Fibroblast of pulmonary artery (primary cell): ENCODE data around the gene NUDT22.

ENCODE experiments used
- DNase-seq: peaks from one replicate; pipeline ENCODE4 v3.0.0-alpha.2; 2010; ENCODE audit warnings: low read depth
- H3K4me3 ChIP-seq: replicated peaks from 2 replicates; pipeline ENCODE4 v1.5.1; 2011; ENCODE audit warnings: low read depth, mild to moderate bottlenecking, control low read depth, low read length, moderate library complexity
- TF ChIP-seq, protein P1 (sequence below): IDR thresholded peaks from 2 replicates; pipeline ENCODE4 v1.5.1; 2011; ENCODE audit warnings: mild to moderate bottlenecking, control low read depth, low read length, inconsistent platforms; ENCODE audit errors: missing control alignments

Gene NUDT22

DNA sequence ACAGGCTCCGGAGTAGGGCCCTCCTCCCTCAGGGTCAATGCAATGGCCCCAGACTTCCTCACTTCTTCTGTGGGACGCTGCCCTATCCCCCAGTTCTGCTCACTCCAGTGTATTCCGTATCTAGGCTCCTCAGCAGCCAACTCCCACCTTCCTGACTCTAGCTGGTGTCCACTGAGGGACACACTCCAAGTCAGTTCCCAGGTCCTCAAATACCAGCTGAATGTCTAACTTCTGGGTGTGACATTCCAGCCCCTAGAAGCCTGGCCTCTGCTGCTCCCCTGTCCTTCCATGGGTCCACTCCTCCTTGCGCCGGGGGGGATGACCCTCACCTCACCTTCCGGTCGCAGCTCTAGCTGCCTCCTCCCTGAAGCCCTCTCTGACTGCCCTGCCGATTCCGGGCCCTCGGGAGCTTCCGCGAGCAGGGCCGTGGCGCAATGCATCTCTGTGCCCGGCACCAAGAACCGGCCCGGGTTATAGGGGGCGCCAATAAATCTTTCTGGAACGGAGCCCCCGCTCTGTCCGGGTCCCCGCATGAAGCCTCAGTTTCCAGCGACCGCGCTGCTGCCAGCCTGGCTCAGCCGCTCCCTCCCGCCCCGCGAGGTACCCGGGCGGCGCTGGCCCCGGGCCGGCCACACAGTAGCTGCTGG is 42.9 kb downstream of the NUDT22 start:
- TF ChIP-seq, protein P1, sequence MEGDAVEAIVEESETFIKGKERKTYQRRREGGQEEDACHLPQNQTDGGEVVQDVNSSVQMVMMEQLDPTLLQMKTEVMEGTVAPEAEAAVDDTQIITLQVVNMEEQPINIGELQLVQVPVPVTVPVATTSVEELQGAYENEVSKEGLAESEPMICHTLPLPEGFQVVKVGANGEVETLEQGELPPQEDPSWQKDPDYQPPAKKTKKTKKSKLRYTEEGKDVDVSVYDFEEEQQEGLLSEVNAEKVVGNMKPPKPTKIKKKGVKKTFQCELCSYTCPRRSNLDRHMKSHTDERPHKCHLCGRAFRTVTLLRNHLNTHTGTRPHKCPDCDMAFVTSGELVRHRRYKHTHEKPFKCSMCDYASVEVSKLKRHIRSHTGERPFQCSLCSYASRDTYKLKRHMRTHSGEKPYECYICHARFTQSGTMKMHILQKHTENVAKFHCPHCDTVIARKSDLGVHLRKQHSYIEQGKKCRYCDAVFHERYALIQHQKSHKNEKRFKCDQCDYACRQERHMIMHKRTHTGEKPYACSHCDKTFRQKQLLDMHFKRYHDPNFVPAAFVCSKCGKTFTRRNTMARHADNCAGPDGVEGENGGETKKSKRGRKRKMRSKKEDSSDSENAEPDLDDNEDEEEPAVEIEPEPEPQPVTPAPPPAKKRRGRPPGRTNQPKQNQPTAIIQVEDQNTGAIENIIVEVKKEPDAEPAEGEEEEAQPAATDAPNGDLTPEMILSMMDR: no peak
- H3K4me3 ChIP-seq: peak overlapping the region; percentile 67
- DNase-seq: no peak

DNA sequence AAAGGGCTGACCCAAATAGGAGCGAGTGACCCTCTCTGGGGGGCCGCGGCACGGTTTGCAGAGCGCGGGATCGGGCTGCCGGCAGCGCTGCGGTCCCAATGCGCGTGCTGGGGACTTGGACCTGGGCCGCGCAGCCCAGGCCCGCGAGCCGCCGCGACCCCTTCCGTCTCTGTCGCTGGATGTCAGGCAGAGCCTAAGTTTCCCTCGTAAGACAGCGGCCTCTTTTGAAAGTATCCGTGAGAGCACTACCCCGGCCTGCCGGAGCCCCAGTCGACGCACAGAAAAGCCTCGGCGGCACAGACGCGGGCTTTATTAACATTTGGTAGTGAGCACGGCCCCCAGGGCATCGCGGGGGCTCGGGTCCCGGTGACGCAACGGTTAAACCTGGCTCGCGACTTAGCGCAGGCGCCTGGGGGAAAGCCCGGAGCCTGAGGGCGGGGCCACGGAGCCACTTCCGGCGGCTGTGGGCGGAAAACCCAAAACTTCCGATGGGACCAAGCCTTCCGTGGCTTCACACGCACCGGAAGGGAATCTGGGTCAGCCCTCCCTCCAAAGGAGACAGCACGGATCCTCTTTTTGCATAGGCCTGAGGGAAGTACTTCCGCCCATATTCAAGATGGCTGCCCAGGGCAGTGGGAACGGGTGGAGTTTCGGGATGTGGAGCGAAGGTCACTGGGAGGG is 43.6 kb downstream of the NUDT22 start:
- peak; percentile 100 for DNase-seq
- TF ChIP-seq, protein P1: no peak
- H3K4me3 ChIP-seq: peak overlapping the region; percentile 84

DNA sequence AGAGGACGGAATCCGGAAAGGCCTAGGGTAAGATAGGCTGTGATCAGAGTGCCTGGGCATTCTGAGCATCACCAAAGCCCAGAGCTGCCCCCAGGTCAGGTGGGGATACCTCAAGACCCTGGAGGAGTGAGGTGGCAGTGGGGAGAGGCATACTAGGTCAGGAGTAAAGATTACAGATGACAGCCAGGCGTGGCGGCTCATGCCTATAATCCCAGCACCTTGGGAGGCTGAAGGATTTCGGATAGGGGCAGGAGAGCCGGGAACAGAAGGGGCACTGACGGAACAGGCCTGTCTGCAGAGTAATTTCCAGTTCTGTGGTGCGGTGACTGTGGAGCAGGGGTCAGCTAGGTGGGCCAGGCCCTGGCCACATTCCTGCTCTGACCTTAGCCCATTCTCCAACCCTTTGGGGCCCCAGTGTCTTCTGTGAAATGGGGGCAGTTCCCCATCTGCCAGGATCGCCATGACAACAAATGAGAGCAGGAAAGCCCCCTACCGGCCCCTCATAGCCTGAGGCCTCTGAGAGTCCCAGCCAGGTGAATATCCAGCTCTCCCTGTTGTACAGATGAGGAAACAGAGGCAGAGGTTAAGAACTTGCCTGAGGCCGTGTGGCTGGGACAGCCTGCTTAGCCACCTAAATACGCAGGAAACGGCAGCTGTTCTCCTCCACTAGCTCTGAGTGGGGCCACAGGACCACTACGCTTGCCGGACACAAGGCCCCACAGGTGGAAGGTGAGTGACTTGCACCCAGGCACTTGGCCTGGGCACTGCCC is 49.1 kb downstream of the NUDT22 start:
- no peak for DNase-seq
- H3K4me3 ChIP-seq: no peak overlapping the region
- TF ChIP-seq, protein P1: no peak

DNA sequence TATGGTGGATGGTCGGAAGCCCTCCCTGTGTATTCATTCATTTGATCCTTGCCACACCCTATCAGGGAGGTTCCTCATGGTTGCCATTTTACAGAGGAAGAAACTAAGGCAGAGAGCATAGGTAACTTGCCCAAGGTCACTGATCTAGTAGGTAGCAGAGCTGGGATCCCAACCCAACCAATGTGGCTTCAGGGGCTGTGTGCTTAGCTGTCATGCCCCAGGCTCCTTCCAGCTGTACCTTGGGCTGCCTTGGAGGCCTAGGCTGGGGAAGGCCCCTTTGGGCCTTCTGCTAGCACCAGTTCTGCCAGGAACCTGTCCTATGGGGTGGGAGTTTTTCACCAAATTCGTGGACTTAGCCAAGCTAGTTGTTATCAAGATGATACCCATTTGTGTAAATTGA is 49.8 kb downstream of the NUDT22 start:
- TF ChIP-seq, protein P1: no peak
- no peak overlapping the region for H3K4me3 ChIP-seq
- DNase-seq: no peak

DNA sequence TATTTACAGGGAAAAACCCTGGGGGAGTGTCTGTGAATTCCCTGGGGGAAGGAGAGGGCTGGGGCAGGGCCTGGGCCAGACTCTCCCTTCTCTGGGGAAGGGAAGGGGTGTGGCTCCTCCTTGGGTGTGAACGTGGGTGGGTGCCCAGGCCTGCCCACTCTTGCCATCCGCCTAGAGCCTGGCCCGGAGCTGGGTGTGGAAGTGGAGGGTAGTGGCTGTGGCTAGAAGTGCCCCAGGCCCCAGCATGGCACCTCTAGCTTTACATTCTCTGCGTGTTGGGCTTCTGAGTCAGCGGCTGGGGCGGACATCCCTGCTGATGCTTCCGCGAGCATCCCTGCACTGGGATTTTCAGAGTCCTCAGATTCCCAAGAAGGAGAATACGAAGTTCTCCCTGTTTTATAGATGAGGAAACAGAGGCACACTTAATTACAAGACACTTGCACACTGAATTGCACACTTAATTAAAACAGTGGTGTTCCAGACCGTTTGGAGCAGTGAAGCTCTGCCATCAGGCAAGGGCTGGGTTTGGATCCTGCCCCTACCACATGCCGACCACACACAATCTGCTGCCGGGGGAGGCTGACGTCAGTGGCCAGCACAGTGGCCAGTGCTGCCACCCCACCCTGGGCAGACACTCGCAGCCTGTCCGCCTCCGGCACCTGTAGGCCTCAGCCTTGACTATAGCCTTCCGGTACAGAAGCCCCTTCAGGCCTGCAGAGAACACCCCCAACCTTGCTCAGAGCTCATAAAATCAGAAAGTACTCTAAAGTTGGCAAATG is 50.8 kb downstream of the NUDT22 start:
- TF ChIP-seq, protein P1: no peak
- no peak overlapping the region for H3K4me3 ChIP-seq
- DNase-seq: no peak

DNA sequence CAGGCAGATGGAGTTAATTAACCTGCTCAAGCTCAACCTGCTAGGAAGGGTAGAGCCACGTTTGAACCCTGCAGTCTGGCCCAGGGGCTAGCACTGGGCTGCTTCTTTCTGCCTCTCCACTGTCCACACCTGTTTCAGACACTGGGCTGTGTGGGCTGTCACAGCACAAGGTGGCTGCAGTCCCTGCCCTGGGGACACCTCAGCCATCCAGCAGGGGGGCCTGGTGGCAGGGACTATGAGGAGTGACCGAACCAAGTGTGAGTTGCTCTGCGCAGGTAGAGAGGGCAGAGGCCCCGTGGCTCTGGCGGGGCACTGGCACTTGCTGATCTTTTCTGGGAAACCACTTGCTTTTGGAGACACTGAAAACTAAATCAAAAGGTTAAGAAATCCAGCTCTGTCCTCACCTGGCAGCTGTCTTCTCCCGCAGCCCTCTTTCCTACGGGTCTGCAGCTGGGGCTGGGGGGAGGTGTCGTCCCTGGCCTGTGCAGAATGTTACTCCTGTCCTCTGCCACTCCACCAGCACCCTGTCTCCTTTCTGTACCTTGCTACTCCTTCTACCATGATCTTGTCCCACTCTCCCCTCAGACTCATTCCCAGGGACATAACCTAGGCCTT is 52.6 kb downstream of the NUDT22 start:
- H3K4me3 ChIP-seq: no peak overlapping the region
- TF ChIP-seq, protein P1: no peak
- DNase-seq: no peak
